ENCODE measurements around the gene WDR90. TPM values are rescaled to one million over a fixed set of nuclear protein-coding genes. Genes with fewer than 3 reads are reported as not detected.

WDR90 gene
- total RNA-seq, 5 donors from 2014 or later (not counting 1 experiment from before 2014, with no cell fraction given) = 19.7 to 35.7 (median 23.4) TPM

- Mint-ChIP-seq H3K4me3 (peak overlapping the region; percentile 3 to 99 (median 34)), H3K9me3 (no peaks in the 10 kb centered on the region), H3K27ac (no peak overlapping the region), H3K36me3 (no peaks in the 10 kb centered on the region), H3K27me3 (peaks cover 0 to 3% of the 10 kb centered on the region in 2 donors), H3K4me1 (peaks cover 7 to 13% (median 13%) of the 10 kb centered on the region in 3 donors)
- Histone ChIP-seq H3K9me3 (no peaks in the 10 kb centered on the region), H3K4me3 (ENCODE audit: control insufficient read depth in 1 of 2, extremely low read depth in 1 of 2, low read length in 1 of 2) (no peak overlapping the region), H3K4me1 (ENCODE audit: control insufficient read depth in 1 of 2, extremely low read depth in 1 of 2, insufficient read depth in 2 of 2, low read length in 2 of 2) (peaks cover 9 to 49% of the 10 kb centered on the region in 2 experiments), H3K27me3 (replicated peaks in 1 of 2; ENCODE audit: control insufficient read depth in 2 of 2, extremely low read depth in 1 of 2, insufficient read depth in 2 of 2, low read length in 1 of 2) (no peaks in the 10 kb centered on the region), H3K36me3 (ENCODE audit: control insufficient read depth in 2 of 2, extremely low read depth in 1 of 2, insufficient read depth in 1 of 2, low read length in 1 of 2) (peaks cover 5 to 9% of the 10 kb centered on the region in 2 donors), H3K27ac (ENCODE audit: low read length) (no peak overlapping the region)
- WGBS (ENCODE audit: insufficient coverage) = 90% methylated on average over 11 of the region's 15 CpGs
- ATAC-seq (replicated peaks in 1 of 4) (no peak), DNase-seq (no peak)
- ChIA-PET POLR2A (no interaction called here), CTCF (no interaction called here)
Observed at GRCh38 chr16:638034-638543, 11.1 kb upstream of the WDR90 start.

DNA sequence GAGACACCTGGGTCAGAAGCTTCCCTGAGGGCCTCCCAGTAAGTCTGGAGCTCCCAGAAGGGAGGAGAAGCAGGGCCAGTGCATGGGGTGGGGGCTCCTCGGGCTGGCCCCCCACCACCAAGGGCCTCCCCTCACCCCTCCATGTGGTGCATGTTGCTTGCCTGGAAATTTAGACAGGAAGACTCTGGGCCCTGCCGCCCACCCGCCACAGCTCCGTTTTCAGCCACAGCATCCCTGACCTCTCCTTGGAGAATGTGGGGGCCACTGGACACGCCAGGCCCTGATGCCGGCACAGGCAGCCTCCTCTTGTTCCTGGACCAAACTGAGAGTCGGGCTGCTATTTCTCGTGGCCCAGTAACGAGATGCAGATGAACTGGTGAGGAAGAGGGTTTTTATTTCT lies 10.3 kb upstream of the WDR90 start:
- Histone ChIP-seq H3K27ac (ENCODE audit: low read length) (no peak overlapping the region), H3K4me1 (ENCODE audit: control insufficient read depth in 1 of 2, extremely low read depth in 1 of 2, insufficient read depth in 2 of 2, low read length in 2 of 2) (peaks cover 9 to 51% of the 10 kb centered on the region in 2 experiments), H3K4me3 (ENCODE audit: control insufficient read depth in 1 of 2, extremely low read depth in 1 of 2, low read length in 1 of 2) (no peak overlapping the region), H3K9me3 (no peaks in the 10 kb centered on the region), H3K36me3 (ENCODE audit: control insufficient read depth in 2 of 2, extremely low read depth in 1 of 2, insufficient read depth in 1 of 2, low read length in 1 of 2) (peaks cover 5% of the 10 kb centered on the region in 2 donors), H3K27me3 (replicated peaks in 1 of 2; ENCODE audit: control insufficient read depth in 2 of 2, extremely low read depth in 1 of 2, insufficient read depth in 2 of 2, low read length in 1 of 2) (no peaks in the 10 kb centered on the region)
- no peak overlapping the region for H3K27ac Mint-ChIP-seq
- peaks cover 8 to 17% (median 16%) of the 10 kb centered on the region in 3 donors for H3K4me1 Mint-ChIP-seq
- ATAC-seq (replicated peaks in 1 of 4) (no peak), DNase-seq (no peak)
- POLR2A ChIA-PET = no interaction called here
- H3K9me3 Mint-ChIP-seq = no peaks in the 10 kb centered on the region
- H3K36me3 Mint-ChIP-seq = no peaks in the 10 kb centered on the region
- peaks cover 0 to 3% of the 10 kb centered on the region in 2 donors for H3K27me3 Mint-ChIP-seq
- no peak overlapping the region for H3K4me3 Mint-ChIP-seq
- WGBS (ENCODE audit: insufficient coverage) = 98% methylated on average over 4 of the region's 9 CpGs
- CTCF ChIA-PET = no interaction called here

DNA sequence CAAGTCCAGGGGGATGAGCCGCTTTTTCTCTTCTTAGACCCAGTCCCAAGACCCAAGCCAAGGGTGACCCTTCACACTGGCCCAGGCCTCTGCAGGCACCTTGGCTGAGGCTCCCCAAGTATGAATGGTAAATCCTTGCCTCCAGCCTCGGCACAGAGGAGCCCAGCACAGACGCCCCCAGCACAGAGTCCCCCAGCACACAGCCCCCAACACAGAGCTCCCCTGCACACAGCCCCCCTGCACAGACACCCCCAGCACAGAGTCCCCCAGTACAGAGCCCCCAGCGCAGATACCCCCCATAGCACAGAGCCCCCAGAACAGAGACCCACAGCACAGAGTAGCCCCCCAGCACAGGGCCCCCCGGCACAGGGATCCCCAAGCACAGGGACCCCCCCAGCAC lies 8.6 kb upstream of the WDR90 start:
- peaks cover 4 to 37% of the 10 kb centered on the region in 2 experiments for H3K4me1 ChIP-seq (ENCODE audit: control insufficient read depth in 1 of 2, extremely low read depth in 1 of 2, insufficient read depth in 2 of 2, low read length in 2 of 2)
- WGBS (ENCODE audit: insufficient coverage) = 100% methylated on average over 2 of the region's 5 CpGs
- H3K27ac ChIP-seq (ENCODE audit: low read length) = no peak overlapping the region
- DNase-seq = no peak
- Mint-ChIP-seq H3K4me3 (peak overlapping the region in 1 of 3 donors; percentile 57), H3K36me3 (no peaks in the 10 kb centered on the region), H3K27me3 (peaks cover 0 to 3% of the 10 kb centered on the region in 2 donors), H3K4me1 (peaks cover 15 to 23% (median 16%) of the 10 kb centered on the region in 3 donors), H3K9me3 (no peaks in the 10 kb centered on the region), H3K27ac (no peak overlapping the region)
- no peak for ATAC-seq (replicated peaks in 1 of 4)
- no peaks in the 10 kb centered on the region for H3K9me3 ChIP-seq
- H3K36me3 ChIP-seq (ENCODE audit: control insufficient read depth in 2 of 2, extremely low read depth in 1 of 2, insufficient read depth in 1 of 2, low read length in 1 of 2) = no peaks in the 10 kb centered on the region
- no peaks in the 10 kb centered on the region for H3K27me3 ChIP-seq (replicated peaks in 1 of 2; ENCODE audit: control insufficient read depth in 2 of 2, extremely low read depth in 1 of 2, insufficient read depth in 2 of 2, low read length in 1 of 2)
- no peak overlapping the region for H3K4me3 ChIP-seq (ENCODE audit: control insufficient read depth in 1 of 2, extremely low read depth in 1 of 2, low read length in 1 of 2)
- ChIA-PET POLR2A (no interaction called here), CTCF (no interaction called here)

GRCh38 chr16:641326-642188 lies 7.6 kb upstream of the WDR90 start, which contains the start of gene MCRIP2:
Gene MCRIP2 (plus strand): TSS chr16:641828. CDS start chr16:641992, 164 bp downstream.
- H3K4me3 Mint-ChIP-seq = peak within 1 kb of the TSS; percentile 54 to 72 (median 69)
- no peaks in the 10 kb centered on the region for H3K9me3 ChIP-seq
- H3K27ac Mint-ChIP-seq = peak within 1 kb of the TSS in 1 of 2 donors; percentile 16
- no peaks in the 10 kb centered on the region for H3K9me3 Mint-ChIP-seq
- H3K27ac ChIP-seq (ENCODE audit: low read length) = peak within 1 kb of the TSS; percentile 41
- under 1% methylated on average over 79 of the region's 81 CpGs for WGBS (ENCODE audit: insufficient coverage)
- POLR2A ChIA-PET = no interaction called here
- H3K4me1 Mint-ChIP-seq = peaks cover 12 to 22% (median 14%) of the 10 kb centered on the region in 3 donors
- H3K4me1 ChIP-seq (ENCODE audit: control insufficient read depth in 1 of 2, extremely low read depth in 1 of 2, insufficient read depth in 2 of 2, low read length in 2 of 2) = peaks cover 4 to 32% of the 10 kb centered on the region in 2 experiments
- peaks cover 0 to 3% of the 10 kb centered on the region in 2 donors for H3K27me3 Mint-ChIP-seq
- ATAC-seq (replicated peaks in 1 of 4) = peak; percentile 28 to 49 (median 42)
- H3K36me3 Mint-ChIP-seq = no peaks in the 10 kb centered on the region
- peak in 13 of 35 experiments; percentile 18 to 65 (median 47) for DNase-seq
- CTCF ChIA-PET = no interaction called here
- H3K4me3 ChIP-seq (ENCODE audit: control insufficient read depth in 1 of 2, extremely low read depth in 1 of 2, low read length in 1 of 2) = peak within 1 kb of the TSS; percentile 48 to 64
- no peaks in the 10 kb centered on the region for H3K36me3 ChIP-seq (ENCODE audit: control insufficient read depth in 2 of 2, extremely low read depth in 1 of 2, insufficient read depth in 1 of 2, low read length in 1 of 2)
- no peaks in the 10 kb centered on the region for H3K27me3 ChIP-seq (replicated peaks in 1 of 2; ENCODE audit: control insufficient read depth in 2 of 2, extremely low read depth in 1 of 2, insufficient read depth in 2 of 2, low read length in 1 of 2)

DNA sequence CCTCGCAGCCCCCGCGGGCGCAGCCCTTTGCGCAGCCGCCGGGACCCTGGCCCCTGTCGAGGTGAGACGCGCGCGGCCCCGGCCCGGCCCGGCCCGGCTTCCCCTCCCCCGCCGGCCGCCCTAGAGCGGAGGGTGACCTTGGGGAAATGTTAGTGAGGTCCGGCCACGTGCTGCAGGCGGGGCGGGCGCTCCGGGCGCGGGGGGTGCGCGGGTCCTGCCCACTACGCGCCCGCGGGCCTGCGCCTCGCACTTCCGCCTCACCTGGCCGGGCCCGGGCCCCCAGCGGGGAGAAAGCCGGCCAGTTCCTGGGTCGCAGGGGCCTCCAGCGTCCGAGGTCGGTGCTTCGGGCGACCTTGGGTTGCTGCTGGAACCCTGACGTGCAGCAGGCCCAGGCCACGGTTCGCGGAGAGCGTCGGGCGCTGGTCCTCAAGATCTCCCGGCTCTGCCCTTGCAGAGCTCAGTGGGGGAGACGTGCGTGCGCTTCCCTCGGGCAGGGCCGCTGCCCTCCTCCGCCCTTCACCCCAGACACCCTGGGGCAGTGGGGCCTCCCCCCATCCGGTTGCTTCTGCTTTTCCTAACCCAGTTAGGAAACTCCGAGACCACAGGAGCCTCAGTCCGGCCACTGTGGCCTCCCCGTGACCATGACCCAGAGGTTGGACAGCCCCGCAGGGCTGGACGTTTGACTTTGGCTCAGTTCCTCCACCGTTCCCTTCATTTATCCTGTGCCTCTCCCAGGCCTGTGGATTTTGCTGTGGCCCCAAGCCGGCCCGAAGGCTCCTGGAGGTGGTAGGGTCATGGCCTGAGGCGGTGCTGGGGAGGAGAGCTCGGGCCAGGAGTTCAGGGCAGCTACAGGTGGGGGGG lies 6.7 kb upstream of the WDR90 start:
- no peaks in the 10 kb centered on the region for H3K27me3 ChIP-seq (replicated peaks in 1 of 2; ENCODE audit: control insufficient read depth in 2 of 2, extremely low read depth in 1 of 2, insufficient read depth in 2 of 2, low read length in 1 of 2)
- peaks cover 1 to 30% of the 10 kb centered on the region in 2 experiments for H3K4me1 ChIP-seq (ENCODE audit: control insufficient read depth in 1 of 2, extremely low read depth in 1 of 2, insufficient read depth in 2 of 2, low read length in 2 of 2)
- H3K4me1 Mint-ChIP-seq = peaks cover 9 to 20% (median 12%) of the 10 kb centered on the region in 3 donors
- H3K36me3 ChIP-seq (ENCODE audit: control insufficient read depth in 2 of 2, extremely low read depth in 1 of 2, insufficient read depth in 1 of 2, low read length in 1 of 2) = no peaks in the 10 kb centered on the region
- DNase-seq (peak in 4 of 35 experiments; percentile 22 to 36 (median 28)), ATAC-seq (replicated peaks in 1 of 4) (peak; percentile 39 to 56 (median 50))
- H3K36me3 Mint-ChIP-seq = no peaks in the 10 kb centered on the region
- peak overlapping the region; percentile 54 to 72 (median 69) for H3K4me3 Mint-ChIP-seq
- no peaks in the 10 kb centered on the region for H3K9me3 ChIP-seq
- CTCF ChIA-PET = no interaction called here
- H3K27me3 Mint-ChIP-seq = no peaks in the 10 kb centered on the region
- whole genome bisulfite sequencing (ENCODE audit: insufficient coverage) = 3% methylated on average over 63 of the region's 72 CpGs
- peak overlapping the region; percentile 41 for H3K27ac ChIP-seq (ENCODE audit: low read length)
- H3K9me3 Mint-ChIP-seq = no peaks in the 10 kb centered on the region
- POLR2A ChIA-PET = no interaction called here
- peak overlapping the region; percentile 48 to 64 for H3K4me3 ChIP-seq (ENCODE audit: control insufficient read depth in 1 of 2, extremely low read depth in 1 of 2, low read length in 1 of 2)
- H3K27ac Mint-ChIP-seq = peak overlapping the region in 1 of 2 donors; percentile 16

DNA sequence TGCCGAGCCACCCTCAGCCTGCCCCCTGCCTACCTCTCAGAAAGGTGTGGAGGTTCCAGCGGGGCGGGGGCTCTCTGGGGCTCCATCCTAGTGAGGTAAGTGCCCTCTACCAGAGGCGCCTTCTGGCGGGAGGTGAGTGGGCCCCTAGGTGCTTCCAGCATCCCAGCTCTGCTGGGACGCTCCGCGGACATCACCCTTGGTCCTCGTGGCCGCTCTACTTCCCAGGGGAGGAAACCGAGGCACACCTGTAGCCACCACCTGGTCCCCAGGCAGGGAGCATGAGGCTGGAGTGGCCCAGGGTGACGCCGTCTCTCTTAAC lies 6.2 kb upstream of the WDR90 start:
- peaks cover 0 to 32% of the 10 kb centered on the region in 2 experiments for H3K4me1 ChIP-seq (ENCODE audit: control insufficient read depth in 1 of 2, extremely low read depth in 1 of 2, insufficient read depth in 2 of 2, low read length in 2 of 2)
- no peaks in the 10 kb centered on the region for H3K27me3 Mint-ChIP-seq
- WGBS (ENCODE audit: insufficient coverage) = 98% methylated on average over 9 of the region's 13 CpGs
- H3K9me3 Mint-ChIP-seq = no peaks in the 10 kb centered on the region
- POLR2A ChIA-PET = no interaction called here
- peak overlapping the region in 1 of 2 donors; percentile 16 for H3K27ac Mint-ChIP-seq
- peaks cover 9 to 22% (median 13%) of the 10 kb centered on the region in 3 donors for H3K4me1 Mint-ChIP-seq
- peak overlapping the region; percentile 41 for H3K27ac ChIP-seq (ENCODE audit: low read length)
- peak overlapping the region; percentile 54 to 72 (median 69) for H3K4me3 Mint-ChIP-seq
- CTCF ChIA-PET = no interaction called here
- H3K9me3 ChIP-seq = no peaks in the 10 kb centered on the region
- DNase-seq = no peak
- no peaks in the 10 kb centered on the region for H3K36me3 Mint-ChIP-seq
- no peak for ATAC-seq (replicated peaks in 1 of 4)
- no peaks in the 10 kb centered on the region for H3K27me3 ChIP-seq (replicated peaks in 1 of 2; ENCODE audit: control insufficient read depth in 2 of 2, extremely low read depth in 1 of 2, insufficient read depth in 2 of 2, low read length in 1 of 2)
- no peaks in the 10 kb centered on the region for H3K36me3 ChIP-seq (ENCODE audit: control insufficient read depth in 2 of 2, extremely low read depth in 1 of 2, insufficient read depth in 1 of 2, low read length in 1 of 2)
- peak overlapping the region in 1 of 2 donors; percentile 48 for H3K4me3 ChIP-seq (ENCODE audit: control insufficient read depth in 1 of 2, extremely low read depth in 1 of 2, low read length in 1 of 2)
